ENCODE measurements around the gene NAA11.

GRCh38 chr4:79308137-79308536 is 17.7 kb downstream of the NAA11 start:
- TF ChIP-seq POLR2AphosphoS5 (IDR thresholded peaks at IDR 0.05) = no peak
- no peak for TF ChIP-seq CTCF (IDR thresholded peaks at IDR 0.05)

Data from prostate gland (tissue), 2 donors.